ENCODE results near the gene ARID1B.

DNA sequence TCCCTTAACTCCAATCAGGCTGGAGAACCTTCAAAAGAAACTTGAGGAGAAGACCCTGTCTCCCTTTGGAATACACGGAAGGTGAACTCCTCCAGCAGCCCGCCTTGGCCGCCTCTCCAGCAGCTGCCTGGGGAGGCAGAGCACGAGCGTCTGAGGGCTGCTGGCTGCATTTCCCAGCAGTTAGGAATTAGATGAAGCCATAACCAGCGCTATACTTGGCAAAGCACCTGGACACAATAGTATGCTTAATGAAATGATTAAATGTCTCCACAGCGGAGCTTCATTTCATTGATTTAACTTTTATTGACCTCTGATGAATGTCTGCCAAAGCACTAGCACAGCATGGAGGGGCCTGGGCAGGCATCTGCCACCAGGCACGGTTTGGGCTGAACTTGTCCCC is 472.6 kb downstream of the ARID1B start:
- TF ChIP-seq, protein P1, sequence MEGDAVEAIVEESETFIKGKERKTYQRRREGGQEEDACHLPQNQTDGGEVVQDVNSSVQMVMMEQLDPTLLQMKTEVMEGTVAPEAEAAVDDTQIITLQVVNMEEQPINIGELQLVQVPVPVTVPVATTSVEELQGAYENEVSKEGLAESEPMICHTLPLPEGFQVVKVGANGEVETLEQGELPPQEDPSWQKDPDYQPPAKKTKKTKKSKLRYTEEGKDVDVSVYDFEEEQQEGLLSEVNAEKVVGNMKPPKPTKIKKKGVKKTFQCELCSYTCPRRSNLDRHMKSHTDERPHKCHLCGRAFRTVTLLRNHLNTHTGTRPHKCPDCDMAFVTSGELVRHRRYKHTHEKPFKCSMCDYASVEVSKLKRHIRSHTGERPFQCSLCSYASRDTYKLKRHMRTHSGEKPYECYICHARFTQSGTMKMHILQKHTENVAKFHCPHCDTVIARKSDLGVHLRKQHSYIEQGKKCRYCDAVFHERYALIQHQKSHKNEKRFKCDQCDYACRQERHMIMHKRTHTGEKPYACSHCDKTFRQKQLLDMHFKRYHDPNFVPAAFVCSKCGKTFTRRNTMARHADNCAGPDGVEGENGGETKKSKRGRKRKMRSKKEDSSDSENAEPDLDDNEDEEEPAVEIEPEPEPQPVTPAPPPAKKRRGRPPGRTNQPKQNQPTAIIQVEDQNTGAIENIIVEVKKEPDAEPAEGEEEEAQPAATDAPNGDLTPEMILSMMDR (IDR thresholded peaks at IDR 0.05 in 8 of 11, conservative IDR thresholded peaks at IDR 0.05 in 3 of 11): no peak
- no peak for TF ChIP-seq POLR2AphosphoS5 (IDR thresholded peaks at IDR 0.05)
- TF ChIP-seq POLR2A (IDR thresholded peaks at IDR 0.05): no peak
